ENCODE measurements around the gene PRR23E. TPM values are rescaled to one million over a fixed set of nuclear protein-coding genes. Genes with fewer than 3 reads are reported as not detected.

Gene PRR23E
- total RNA-seq, 1 donor from 2014 or later: not detected

- H3K27me3 Mint-ChIP-seq (ENCODE audit: unreplicated experiment): peaks cover 5% of the 10 kb centered on the region
Measured at GRCh38 chr3:127167315-127168043, 25.5 kb upstream of the PRR23E start.

GRCh38 chr3:127168271-127168670 is 24.7 kb upstream of the PRR23E start:
- TF ChIP-seq, protein P1, sequence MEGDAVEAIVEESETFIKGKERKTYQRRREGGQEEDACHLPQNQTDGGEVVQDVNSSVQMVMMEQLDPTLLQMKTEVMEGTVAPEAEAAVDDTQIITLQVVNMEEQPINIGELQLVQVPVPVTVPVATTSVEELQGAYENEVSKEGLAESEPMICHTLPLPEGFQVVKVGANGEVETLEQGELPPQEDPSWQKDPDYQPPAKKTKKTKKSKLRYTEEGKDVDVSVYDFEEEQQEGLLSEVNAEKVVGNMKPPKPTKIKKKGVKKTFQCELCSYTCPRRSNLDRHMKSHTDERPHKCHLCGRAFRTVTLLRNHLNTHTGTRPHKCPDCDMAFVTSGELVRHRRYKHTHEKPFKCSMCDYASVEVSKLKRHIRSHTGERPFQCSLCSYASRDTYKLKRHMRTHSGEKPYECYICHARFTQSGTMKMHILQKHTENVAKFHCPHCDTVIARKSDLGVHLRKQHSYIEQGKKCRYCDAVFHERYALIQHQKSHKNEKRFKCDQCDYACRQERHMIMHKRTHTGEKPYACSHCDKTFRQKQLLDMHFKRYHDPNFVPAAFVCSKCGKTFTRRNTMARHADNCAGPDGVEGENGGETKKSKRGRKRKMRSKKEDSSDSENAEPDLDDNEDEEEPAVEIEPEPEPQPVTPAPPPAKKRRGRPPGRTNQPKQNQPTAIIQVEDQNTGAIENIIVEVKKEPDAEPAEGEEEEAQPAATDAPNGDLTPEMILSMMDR (IDR thresholded peaks at IDR 0.05; ENCODE audit: partially characterized antibody, unreplicated experiment): no peak
- peaks cover 5% of the 10 kb centered on the region for H3K27me3 Mint-ChIP-seq (ENCODE audit: unreplicated experiment)
- H3K4me1 Mint-ChIP-seq (ENCODE audit: low read depth, unreplicated experiment): peaks cover 28% of the 10 kb centered on the region
- no peak overlapping the region for H3K4me3 Mint-ChIP-seq (ENCODE audit: unreplicated experiment)
- peak; percentile 41 for DNase-seq
- peaks cover 4% of the 10 kb centered on the region for H3K9me3 Mint-ChIP-seq (ENCODE audit: unreplicated experiment)
- H3K36me3 Mint-ChIP-seq (ENCODE audit: unreplicated experiment): no peaks in the 10 kb centered on the region
- no peak overlapping the region for H3K27ac Mint-ChIP-seq (ENCODE audit: unreplicated experiment)

More at GRCh38 chr3:127167315-127168043, 25.5 kb upstream of the PRR23E start:
- Mint-ChIP-seq H3K27ac (ENCODE audit: unreplicated experiment) (no peak overlapping the region), H3K9me3 (ENCODE audit: unreplicated experiment) (peaks cover 1% of the 10 kb centered on the region), H3K36me3 (ENCODE audit: unreplicated experiment) (no peaks in the 10 kb centered on the region), H3K4me3 (ENCODE audit: unreplicated experiment) (no peak overlapping the region), H3K4me1 (ENCODE audit: low read depth, unreplicated experiment) (peaks cover 26% of the 10 kb centered on the region)
- TF ChIP-seq, protein P1 (IDR thresholded peaks at IDR 0.05; ENCODE audit: partially characterized antibody, unreplicated experiment): no peak
- no peak for DNase-seq

- peaks cover 8% of the 10 kb centered on the region for H3K27me3 Mint-ChIP-seq (ENCODE audit: unreplicated experiment)
- H3K27ac Mint-ChIP-seq (ENCODE audit: unreplicated experiment): no peak overlapping the region
Measured at GRCh38 chr3:127170814-127171213, 22.1 kb upstream of the PRR23E start.

DNA sequence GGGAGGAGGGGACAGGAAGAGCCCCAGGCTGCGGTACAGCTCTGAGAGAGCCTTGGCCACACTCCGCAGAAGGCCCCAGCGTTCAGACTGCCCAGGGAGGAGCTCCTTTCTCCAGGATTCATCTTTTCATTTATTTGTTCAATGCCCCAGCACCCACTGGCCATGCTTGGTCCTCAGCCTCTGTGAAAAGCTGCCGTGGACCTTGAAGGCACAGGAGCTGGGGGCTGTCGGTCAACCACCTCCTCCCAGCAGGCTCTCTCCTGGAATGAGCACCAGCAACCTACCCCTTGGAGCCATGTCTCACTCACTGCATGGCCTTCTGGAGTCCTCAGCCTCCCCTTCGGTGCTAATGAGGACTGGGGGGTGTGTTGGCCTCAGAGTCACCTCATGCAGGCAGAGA is 21.6 kb upstream of the PRR23E start:
- H3K36me3 Mint-ChIP-seq (ENCODE audit: unreplicated experiment): no peaks in the 10 kb centered on the region
- peaks cover 30% of the 10 kb centered on the region for H3K4me1 Mint-ChIP-seq (ENCODE audit: low read depth, unreplicated experiment)
- H3K9me3 Mint-ChIP-seq (ENCODE audit: unreplicated experiment): peaks cover 6% of the 10 kb centered on the region
- H3K27ac Mint-ChIP-seq (ENCODE audit: unreplicated experiment): no peak overlapping the region
- peaks cover 8% of the 10 kb centered on the region for H3K27me3 Mint-ChIP-seq (ENCODE audit: unreplicated experiment)
- DNase-seq: no peak
- TF ChIP-seq, protein P1 (IDR thresholded peaks at IDR 0.05; ENCODE audit: partially characterized antibody, unreplicated experiment): no peak
- no peak overlapping the region for H3K4me3 Mint-ChIP-seq (ENCODE audit: unreplicated experiment)

More at GRCh38 chr3:127170814-127171213, 22.1 kb upstream of the PRR23E start:
- Mint-ChIP-seq H3K4me1 (ENCODE audit: low read depth, unreplicated experiment) (peaks cover 30% of the 10 kb centered on the region), H3K4me3 (ENCODE audit: unreplicated experiment) (no peak overlapping the region), H3K36me3 (ENCODE audit: unreplicated experiment) (no peaks in the 10 kb centered on the region), H3K9me3 (ENCODE audit: unreplicated experiment) (peaks cover 6% of the 10 kb centered on the region)
- DNase-seq: no peak
- TF ChIP-seq, protein P1 (IDR thresholded peaks at IDR 0.05; ENCODE audit: partially characterized antibody, unreplicated experiment): no peak

GRCh38 chr3:127171721-127172120 is 21.2 kb upstream of the PRR23E start:
- H3K9me3 Mint-ChIP-seq (ENCODE audit: unreplicated experiment): peaks cover 7% of the 10 kb centered on the region
- H3K27ac Mint-ChIP-seq (ENCODE audit: unreplicated experiment): no peak overlapping the region
- no peak for DNase-seq
- H3K4me3 Mint-ChIP-seq (ENCODE audit: unreplicated experiment): no peak overlapping the region
- H3K27me3 Mint-ChIP-seq (ENCODE audit: unreplicated experiment): peaks cover 8% of the 10 kb centered on the region
- TF ChIP-seq, protein P1 (IDR thresholded peaks at IDR 0.05; ENCODE audit: partially characterized antibody, unreplicated experiment): no peak
- H3K4me1 Mint-ChIP-seq (ENCODE audit: low read depth, unreplicated experiment): peaks cover 30% of the 10 kb centered on the region
- H3K36me3 Mint-ChIP-seq (ENCODE audit: unreplicated experiment): no peaks in the 10 kb centered on the region
